GM12878 (cell line): ENCODE measurements around the gene PPP2R3B. TPM values are rescaled to one million over a fixed set of nuclear protein-coding genes. Genes with fewer than 3 reads are reported as not detected.

ENCODE experiments used
- ATAC-seq: fragments of 200-7000 bp; cut with Tn5 transposase; 3 replicates; pipeline ENCODE4 v1.9.1; 2020; ENCODE audit warnings: mild to moderate bottlenecking, moderate library complexity
- BruUV-seq: library from RNA; stranded (reverse); fragments of 400-500 nt; replicated peaks from 2 replicates; lab custom pipeline; 2021; lab: Mats Ljungman, UMichigan
- CTCF ChIA-PET: fragments of 300-600 bp; sonication (Branson Sonifier 250); formaldehyde crosslinking; extraction: SDS; loops from one replicate; lab custom pipeline; 2021; ENCODE audit warnings: inconsistent platforms; lab: Yijun Ruan, JAX
- POLR2A ChIA-PET: fragments of 350-600 bp; formaldehyde crosslinking; extraction: SDS; loops from one replicate; lab custom pipeline; 2021; ENCODE audit warnings: inconsistent platforms; lab: Charles Lee
- RAD21 ChIA-PET: fragments of 300-600 bp; sonication (Branson Sonifier 250); formaldehyde crosslinking; loops from one replicate; lab custom pipeline; 2023; ENCODE audit warnings: antibody characterized with exemption; ENCODE audit not compliant: unreplicated experiment; lab: Charles Lee
- SMC1A ChIA-PET: fragments of 300-600 bp; sonication (Branson Sonifier 250); formaldehyde crosslinking; loops from one replicate; lab custom pipeline; 2023; ENCODE audit not compliant: unreplicated experiment, uncharacterized antibody; lab: Charles Lee
- DNase-seq: peaks from one replicate; pipeline ENCODE4 v3.0.0-alpha.2; 2011; ENCODE audit warnings: low read depth, low spot score
- FAIRE-seq: peaks from 3 replicates; lab custom pipeline; 2011; peaks lifted over from hg19 to GRCh38; lab: Jason Lieb, UNC
- H2AFZ ChIP-seq: 2 replicates; pipeline ENCODE4 v1.6.0; 2011; ENCODE audit warnings: low read depth, low read length, control low read depth; ENCODE audit not compliant: control insufficient read depth
- H3K27ac ChIP-seq: 2 replicates; pipeline ENCODE4 v1.5.1; 2011; ENCODE audit warnings: control low read depth; ENCODE audit not compliant: control insufficient read depth, insufficient read depth
- H3K27me3 ChIP-seq, 2 experiments: replicated peaks in 1 of 2; 2 replicates each; pipeline versions ENCODE4 v1.6.0 to v1.6.1; 2011; ENCODE audit warnings: low read length in 1 of 2; ENCODE audit not compliant: control insufficient read depth in 2 of 2, insufficient read depth in 2 of 2
- H3K36me3 ChIP-seq, 2 experiments: 2 replicates each; pipeline ENCODE4 v1.5.1; 2011; ENCODE audit warnings: low read length in 1 of 2; ENCODE audit not compliant: control insufficient read depth in 2 of 2, insufficient read depth in 2 of 2
- H3K4me1 ChIP-seq: 2 replicates; pipeline ENCODE4 v1.6.1; 2011; ENCODE audit warnings: mild to moderate bottlenecking, low read length, moderate library complexity, mixed read lengths; ENCODE audit not compliant: control insufficient read depth, insufficient read depth
- H3K4me2 ChIP-seq: 2 replicates; pipeline ENCODE4 v1.6.0; 2011; ENCODE audit warnings: control low read depth; ENCODE audit not compliant: control insufficient read depth, insufficient read depth
- H3K4me3 ChIP-seq: fragments of 200-600 bp; sonication (generic); 2 replicates; pipeline ENCODE4 v1.5.1; 2016
- H3K79me2 ChIP-seq: 2 replicates; pipeline ENCODE4 v1.6.0; 2011; ENCODE audit warnings: low read length; ENCODE audit not compliant: control insufficient read depth, insufficient read depth
- H3K9ac ChIP-seq: 2 replicates; pipeline ENCODE4 v1.8.0; 2011; ENCODE audit warnings: low read length, control low read depth, mixed read lengths; ENCODE audit not compliant: control insufficient read depth, insufficient read depth
- H3K9me3 ChIP-seq: replicated peaks from 3 replicates; pipeline ENCODE4 v1.5.1; 2011; ENCODE audit warnings: mild to moderate bottlenecking, low read length; ENCODE audit not compliant: control insufficient read depth, insufficient read depth
- H4K20me1 ChIP-seq: 2 replicates; pipeline ENCODE4 v1.6.0; 2011; ENCODE audit not compliant: control insufficient read depth, insufficient read depth
- NR2C2 ChIP-seq: IDR thresholded peaks from 2 replicates; pipeline ENCODE4 v1.6.1; 2011; ENCODE audit warnings: borderline replicate concordance, low read depth; ENCODE audit not compliant: control insufficient read depth, insufficient read length
- WGBS: methylation state at CpG from one replicate; pipeline ENCODE4 v1.1.6; 2016; ENCODE audit warnings: low lambda C conversion rate; ENCODE audit not compliant: insufficient replicate concordance, insufficient coverage; ENCODE audit errors: missing lambda C conversion rate; 5-methylcytosine and 5-hydroxymethylcytosine counted together
- in situ Hi-C: fragments of 300-500 bp; cut with MboI; formaldehyde crosslinking; loops from 9 replicates; pipeline ENCODE4 v1.14.3; 2018; ENCODE audit warnings: mixed read lengths
- intact Hi-C: fragments of 100-400 bp; cut with micrococcal nuclease; formaldehyde crosslinking; loops from one replicate; pipeline ENCODE4 v1.14.2; 2022; ENCODE audit not compliant: unreplicated experiment
- polyA plus RNA-seq, 11 experiments: library from polyadenylated mRNA; depleted of rRNA in 4 of 11; unstranded in 6 of 11; stranded (reverse) in 5 of 11; fragments of >200 nt; fragmentation: Nextera tagmentation in 4 of 11; fragmentation: Illumina TruSeq in 1 of 11; extraction: Ambion mirVana in 4 of 11; extraction: Trizol in 1 of 11; gene quantifications; 1 replicate in 1 of 11; 2 replicates in 10 of 11; pipeline versions ENCODE4 v1.2.1 to v1.2.3, GENCODE V29; 2011 to 2016; ENCODE audit warnings: inconsistent platforms in 2 of 11, missing spikeins in 2 of 11, low read depth in 1 of 11
- total RNA-seq, 4 experiments: library from RNA; depleted of rRNA in 3 of 4; stranded (reverse); fragments of >200 nt in 3 of 4; fragmentation: Illumina TruSeq in 1 of 4; extraction: Trizol in 1 of 4; gene quantifications; 2 replicates each; pipeline versions ENCODE4 v1.2.1 to v1.2.3, GENCODE V29; 2013 to 2021
- TF ChIP-seq, protein P1 (sequence below): fragments of 450-650 bp; IDR thresholded peaks from 2 replicates; pipeline ENCODE4 v1.6.1; 2017; ENCODE audit warnings: mild to moderate bottlenecking, moderate library complexity
- TF ChIP-seq, protein P2 (sequence below): fragments of 450-650 bp; IDR thresholded peaks from 2 replicates; pipeline ENCODE4 v1.6.1; 2017; ENCODE audit warnings: mild to moderate bottlenecking, low read depth, inconsistent platforms; ENCODE audit not compliant: poor library complexity, severe bottlenecking
- TF ChIP-seq, protein P3 (sequence below): fragments of 450-650 bp; IDR thresholded peaks from 2 replicates; pipeline ENCODE4 v1.6.1; 2017; ENCODE audit warnings: mild to moderate bottlenecking, moderate library complexity

The PPP2R3B gene
- total and polyA plus RNA-seq, 10 of the 15 experiments (the other 5 are each of a cell fraction or from before 2014, with no cell fraction given), result 0.11 to 34.3 (median 9.7) TPM; not detected in 1

DNA sequence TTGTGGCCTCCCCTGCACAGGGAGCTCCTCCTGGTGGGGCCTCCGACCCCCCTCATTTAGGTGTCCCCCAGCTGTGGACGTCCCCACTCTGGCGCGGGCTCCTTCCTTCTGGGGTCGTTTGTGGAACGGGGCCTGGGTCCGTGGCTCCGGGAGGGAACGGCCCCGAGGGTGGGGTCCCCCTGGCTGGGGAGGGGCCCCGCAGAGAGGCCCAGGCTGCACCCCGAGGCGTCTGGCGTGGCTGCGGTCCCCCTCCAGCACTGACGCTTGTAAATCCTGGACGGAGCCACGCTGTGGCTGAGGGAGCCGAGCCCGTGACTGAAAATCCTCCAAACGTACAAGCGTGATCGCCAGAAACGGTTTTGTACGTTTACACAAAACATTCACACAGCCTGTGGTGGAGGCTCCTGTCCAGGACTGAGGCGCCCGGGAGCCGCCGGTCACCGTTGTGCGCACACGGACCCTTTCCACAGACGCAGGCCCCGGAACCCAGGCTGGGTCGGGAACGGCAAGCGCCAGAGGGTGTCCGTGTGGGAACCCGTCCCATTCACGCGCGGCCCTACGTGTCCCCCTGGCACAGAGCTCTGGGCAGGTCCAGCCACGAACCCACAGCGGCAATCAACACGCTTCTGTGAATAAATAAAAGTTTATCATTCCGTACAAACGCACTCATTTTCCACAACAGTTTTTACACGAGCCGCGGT lies 52.9 kb downstream of the PPP2R3B start (continued):
- TF ChIP-seq NR2C2, result no peak
- TF ChIP-seq, protein P1, sequence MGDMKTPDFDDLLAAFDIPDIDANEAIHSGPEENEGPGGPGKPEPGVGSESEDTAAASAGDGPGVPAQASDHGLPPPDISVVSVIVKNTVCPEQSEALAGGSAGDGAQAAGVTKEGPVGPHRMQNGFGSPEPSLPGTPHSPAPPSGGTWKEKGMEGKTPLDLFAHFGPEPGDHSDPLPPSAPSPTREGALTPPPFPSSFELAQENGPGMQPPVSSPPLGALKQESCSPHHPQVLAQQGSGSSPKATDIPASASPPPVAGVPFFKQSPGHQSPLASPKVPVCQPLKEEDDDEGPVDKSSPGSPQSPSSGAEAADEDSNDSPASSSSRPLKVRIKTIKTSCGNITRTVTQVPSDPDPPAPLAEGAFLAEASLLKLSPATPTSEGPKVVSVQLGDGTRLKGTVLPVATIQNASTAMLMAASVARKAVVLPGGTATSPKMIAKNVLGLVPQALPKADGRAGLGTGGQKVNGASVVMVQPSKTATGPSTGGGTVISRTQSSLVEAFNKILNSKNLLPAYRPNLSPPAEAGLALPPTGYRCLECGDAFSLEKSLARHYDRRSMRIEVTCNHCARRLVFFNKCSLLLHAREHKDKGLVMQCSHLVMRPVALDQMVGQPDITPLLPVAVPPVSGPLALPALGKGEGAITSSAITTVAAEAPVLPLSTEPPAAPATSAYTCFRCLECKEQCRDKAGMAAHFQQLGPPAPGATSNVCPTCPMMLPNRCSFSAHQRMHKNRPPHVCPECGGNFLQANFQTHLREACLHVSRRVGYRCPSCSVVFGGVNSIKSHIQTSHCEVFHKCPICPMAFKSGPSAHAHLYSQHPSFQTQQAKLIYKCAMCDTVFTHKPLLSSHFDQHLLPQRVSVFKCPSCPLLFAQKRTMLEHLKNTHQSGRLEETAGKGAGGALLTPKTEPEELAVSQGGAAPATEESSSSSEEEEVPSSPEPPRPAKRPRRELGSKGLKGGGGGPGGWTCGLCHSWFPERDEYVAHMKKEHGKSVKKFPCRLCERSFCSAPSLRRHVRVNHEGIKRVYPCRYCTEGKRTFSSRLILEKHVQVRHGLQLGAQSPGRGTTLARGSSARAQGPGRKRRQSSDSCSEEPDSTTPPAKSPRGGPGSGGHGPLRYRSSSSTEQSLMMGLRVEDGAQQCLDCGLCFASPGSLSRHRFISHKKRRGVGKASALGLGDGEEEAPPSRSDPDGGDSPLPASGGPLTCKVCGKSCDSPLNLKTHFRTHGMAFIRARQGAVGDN, result no peak

- RAD21 ChIA-PET, result no interaction called here
- TF ChIP-seq, protein P2, sequence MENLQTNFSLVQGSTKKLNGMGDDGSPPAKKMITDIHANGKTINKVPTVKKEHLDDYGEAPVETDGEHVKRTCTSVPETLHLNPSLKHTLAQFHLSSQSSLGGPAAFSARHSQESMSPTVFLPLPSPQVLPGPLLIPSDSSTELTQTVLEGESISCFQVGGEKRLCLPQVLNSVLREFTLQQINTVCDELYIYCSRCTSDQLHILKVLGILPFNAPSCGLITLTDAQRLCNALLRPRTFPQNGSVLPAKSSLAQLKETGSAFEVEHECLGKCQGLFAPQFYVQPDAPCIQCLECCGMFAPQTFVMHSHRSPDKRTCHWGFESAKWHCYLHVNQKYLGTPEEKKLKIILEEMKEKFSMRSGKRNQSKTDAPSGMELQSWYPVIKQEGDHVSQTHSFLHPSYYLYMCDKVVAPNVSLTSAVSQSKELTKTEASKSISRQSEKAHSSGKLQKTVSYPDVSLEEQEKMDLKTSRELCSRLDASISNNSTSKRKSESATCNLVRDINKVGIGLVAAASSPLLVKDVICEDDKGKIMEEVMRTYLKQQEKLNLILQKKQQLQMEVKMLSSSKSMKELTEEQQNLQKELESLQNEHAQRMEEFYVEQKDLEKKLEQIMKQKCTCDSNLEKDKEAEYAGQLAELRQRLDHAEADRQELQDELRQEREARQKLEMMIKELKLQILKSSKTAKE, result no peak
- TF ChIP-seq, protein P3, sequence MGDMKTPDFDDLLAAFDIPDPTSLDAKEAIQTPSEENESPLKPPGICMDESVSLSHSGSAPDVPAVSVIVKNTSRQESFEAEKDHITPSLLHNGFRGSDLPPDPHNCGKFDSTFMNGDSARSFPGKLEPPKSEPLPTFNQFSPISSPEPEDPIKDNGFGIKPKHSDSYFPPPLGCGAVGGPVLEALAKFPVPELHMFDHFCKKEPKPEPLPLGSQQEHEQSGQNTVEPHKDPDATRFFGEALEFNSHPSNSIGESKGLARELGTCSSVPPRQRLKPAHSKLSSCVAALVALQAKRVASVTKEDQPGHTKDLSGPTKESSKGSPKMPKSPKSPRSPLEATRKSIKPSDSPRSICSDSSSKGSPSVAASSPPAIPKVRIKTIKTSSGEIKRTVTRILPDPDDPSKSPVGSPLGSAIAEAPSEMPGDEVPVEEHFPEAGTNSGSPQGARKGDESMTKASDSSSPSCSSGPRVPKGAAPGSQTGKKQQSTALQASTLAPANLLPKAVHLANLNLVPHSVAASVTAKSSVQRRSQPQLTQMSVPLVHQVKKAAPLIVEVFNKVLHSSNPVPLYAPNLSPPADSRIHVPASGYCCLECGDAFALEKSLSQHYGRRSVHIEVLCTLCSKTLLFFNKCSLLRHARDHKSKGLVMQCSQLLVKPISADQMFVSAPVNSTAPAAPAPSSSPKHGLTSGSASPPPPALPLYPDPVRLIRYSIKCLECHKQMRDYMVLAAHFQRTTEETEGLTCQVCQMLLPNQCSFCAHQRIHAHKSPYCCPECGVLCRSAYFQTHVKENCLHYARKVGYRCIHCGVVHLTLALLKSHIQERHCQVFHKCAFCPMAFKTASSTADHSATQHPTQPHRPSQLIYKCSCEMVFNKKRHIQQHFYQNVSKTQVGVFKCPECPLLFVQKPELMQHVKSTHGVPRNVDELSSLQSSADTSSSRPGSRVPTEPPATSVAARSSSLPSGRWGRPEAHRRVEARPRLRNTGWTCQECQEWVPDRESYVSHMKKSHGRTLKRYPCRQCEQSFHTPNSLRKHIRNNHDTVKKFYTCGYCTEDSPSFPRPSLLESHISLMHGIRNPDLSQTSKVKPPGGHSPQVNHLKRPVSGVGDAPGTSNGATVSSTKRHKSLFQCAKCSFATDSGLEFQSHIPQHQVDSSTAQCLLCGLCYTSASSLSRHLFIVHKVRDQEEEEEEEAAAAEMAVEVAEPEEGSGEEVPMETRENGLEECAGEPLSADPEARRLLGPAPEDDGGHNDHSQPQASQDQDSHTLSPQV, result no peak
These were observed 53.6 kb downstream of the PPP2R3B start for GRCh38 chrX:332916-333610.

More at GRCh38 chrX:332916-333610, 53.6 kb downstream of the PPP2R3B start:
- Histone ChIP-seq H3K4me1 (no peaks in the 10 kb centered on the region), H3K9ac (no peak overlapping the region), H3K27me3 (no peaks in the 10 kb centered on the region), H3K9me3 (no peaks in the 10 kb centered on the region; the same call in 1 of the 3 replicates), H3K79me2 (no peaks in the 10 kb centered on the region), H3K27ac (no peak overlapping the region), H3K4me2 (no peak overlapping the region), H4K20me1 (no peaks in the 10 kb centered on the region), H3K36me3 (no peaks in the 10 kb centered on the region), H2AFZ (no peak overlapping the region), H3K4me3 (no peak overlapping the region)
- BruUV-seq, result no TSS peak
- in situ Hi-C loops, result no loop called here
- POLR2A ChIA-PET, result no interaction called here
- CTCF ChIA-PET, result no interaction called here
- 83% methylated on average over 33 of the region's 33 CpGs for WGBS
- SMC1A ChIA-PET, result no interaction called here
- ATAC-seq (no peak), DNase-seq (no peak), FAIRE-seq (no peak)
- intact Hi-C loops, result no loop called here
